HuH-7 (cell line): ENCODE results near the gene TNKS2.
"Not testable (repeated sequence)": the region's sequence is repeated elsewhere in the genome, so short reads cannot be mapped to it uniquely, and the experiment has no call there.

Source experiments
- DNase-seq: peaks from one replicate; pipeline ENCODE4 v3.0.0; 2011; ENCODE audit warnings: low spot score

TNKS2 gene

DNA sequence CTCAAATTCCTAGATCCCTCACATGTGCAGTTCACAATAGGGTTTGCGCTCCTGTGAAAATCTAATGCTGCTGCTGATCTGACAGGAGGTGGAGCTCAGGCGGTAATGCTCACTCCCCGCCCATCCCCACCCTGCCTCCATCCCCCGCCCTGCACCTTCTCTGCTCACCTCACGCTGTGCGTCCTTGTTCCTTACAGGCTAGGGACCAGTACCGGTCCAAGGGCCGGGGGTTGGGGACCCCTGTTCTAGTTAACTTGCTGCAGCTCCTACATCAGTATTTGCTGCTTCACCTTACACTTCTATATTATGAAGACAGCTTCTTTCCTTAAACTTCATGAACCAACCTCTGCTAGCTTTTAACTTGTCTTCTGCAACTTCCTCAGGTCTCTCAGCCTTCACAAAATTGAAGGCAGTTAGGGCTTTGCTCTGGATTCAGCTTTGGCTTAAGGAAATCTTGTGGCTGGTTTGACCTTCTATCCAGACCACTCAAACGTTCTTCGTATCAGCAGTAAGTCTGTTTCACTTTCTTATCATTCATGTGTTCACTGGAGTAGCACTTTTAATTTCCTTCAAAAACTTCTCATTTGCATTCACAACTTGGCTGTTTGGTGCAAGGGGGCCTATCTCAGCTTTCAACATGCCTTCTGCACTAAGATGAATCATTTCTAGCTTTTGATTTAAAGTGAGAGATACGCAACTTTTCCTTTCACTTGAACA, 1.7 kb upstream of the TNKS2 start:
- no peak for DNase-seq

DNA sequence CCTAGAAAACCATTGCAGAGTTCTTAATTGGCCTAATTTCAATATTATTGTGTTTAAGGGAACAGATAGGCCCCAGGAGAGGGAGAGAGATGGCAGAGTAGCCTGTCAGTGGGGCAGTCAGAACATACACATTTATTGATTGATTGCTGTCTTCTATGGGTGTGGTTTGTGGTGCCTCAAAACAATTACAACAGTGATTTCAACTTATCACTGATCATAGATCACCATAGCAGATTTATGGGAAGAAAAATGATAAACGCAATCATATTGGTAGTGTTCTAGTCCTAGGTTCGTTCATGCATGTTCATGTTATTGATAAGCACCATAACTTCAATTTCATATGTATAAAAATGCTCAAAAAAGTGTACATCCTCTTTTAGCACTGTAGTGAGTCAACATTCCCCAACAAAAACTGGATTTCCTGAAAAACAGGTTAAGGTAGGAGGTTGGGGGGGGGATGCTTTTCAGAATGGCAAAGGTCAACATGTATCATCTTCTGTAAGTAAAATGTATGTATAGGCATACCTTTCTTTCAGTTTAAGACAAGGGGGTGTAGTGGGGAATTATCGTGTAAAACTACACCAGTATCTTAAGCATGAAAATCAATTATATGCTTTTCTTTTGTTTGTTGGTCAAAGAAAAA, 1.1 kb upstream of the TNKS2 start:
- DNase-seq: no peak

DNA sequence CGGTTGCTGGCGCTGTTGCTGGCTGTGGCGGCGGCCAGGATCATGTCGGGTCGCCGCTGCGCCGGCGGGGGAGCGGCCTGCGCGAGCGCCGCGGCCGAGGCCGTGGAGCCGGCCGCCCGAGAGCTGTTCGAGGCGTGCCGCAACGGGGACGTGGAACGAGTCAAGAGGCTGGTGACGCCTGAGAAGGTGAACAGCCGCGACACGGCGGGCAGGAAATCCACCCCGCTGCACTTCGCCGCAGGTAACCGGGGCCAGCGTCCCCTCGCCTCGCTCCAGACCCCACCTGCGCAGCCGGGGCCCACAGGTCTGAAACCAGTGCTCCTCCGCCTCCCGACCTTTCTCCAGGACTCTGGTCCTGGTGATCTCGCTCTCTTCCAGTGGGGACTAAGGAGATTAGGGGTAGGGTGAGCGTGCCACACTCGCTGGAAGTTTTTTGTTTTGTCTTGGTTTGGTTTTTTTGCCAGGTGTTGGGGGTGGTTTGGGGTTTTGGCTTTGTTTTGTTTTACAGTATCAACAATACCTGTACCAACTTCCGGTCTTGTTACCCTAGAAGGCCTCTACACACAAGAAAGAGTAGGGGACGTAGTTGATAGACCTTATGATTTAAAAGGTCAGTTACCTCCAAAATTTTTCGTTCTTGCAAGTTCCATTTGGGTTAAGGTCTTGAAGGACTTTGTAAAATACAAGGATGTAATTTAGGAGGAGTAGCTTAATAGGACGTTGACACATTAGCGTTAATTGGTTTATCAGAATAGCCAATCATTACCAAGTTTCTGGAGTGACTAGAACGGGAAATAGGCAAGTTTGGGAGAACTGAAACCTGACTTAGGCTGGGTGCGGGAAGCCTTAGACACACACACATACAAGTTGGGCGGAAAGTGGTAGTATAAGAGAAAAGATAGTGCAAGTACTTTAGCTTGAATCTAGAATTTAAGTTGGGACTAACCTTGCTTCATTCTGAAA, 704 bp downstream of the TNKS2 start:
- peak; percentile 23 for DNase-seq

DNA sequence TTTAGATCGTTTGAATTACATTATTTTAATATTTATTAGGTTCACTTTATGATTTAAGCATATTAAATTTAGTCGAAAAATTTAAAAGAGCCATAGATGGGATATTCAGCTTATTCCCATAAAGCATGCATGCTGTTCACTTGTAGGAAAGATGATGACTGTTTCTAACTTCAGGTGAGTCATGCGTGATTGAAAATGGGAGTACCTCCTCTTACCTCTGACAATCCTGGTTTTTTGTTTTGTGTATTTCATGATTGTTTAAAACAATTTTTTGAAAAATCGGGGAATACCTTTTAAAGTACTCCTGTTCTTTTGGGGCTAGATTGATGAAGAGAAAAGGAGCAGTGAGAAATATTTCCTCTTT, 1.4 kb downstream of the TNKS2 start:
- DNase-seq: no peak

DNA sequence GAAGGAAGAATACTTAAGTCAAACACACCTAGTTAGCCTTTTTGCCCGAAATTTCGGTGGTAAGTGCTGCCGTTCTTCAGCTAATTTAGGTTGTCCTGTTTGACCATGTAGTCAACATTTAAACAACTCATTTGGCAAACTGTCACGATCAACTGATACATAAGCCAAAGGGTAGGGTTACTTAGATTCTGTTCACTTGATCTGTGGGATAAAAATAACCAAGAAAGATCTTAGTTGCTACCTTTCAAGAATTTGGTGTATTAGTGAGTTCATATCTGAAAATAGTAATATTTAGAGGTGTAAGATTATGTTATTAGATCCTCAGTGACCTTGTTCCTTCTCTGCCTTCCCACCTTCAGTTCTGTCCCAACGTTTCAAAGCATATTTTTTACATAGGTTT, 2.0 kb downstream of the TNKS2 start:
- no peak for DNase-seq

DNA sequence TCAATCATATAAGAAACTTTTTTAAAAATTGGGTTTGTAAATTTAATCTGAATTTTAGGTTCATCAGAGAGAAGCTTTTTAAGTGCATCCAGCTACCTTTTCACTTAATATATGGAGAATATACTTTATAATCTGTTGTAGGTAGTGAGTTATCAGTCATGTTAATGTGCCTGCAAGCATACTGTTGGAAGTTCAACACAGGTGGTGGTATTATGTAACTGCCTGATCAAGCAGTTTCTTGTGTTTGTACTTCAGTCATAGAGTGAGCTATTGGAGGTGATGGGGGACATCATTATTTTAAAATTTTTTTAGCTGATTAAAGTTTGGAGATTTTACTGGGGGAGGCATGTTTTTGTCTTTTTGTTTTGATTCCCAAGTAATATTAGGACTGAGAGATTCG, 2.5 kb downstream of the TNKS2 start:
- DNase-seq: no peak

DNA sequence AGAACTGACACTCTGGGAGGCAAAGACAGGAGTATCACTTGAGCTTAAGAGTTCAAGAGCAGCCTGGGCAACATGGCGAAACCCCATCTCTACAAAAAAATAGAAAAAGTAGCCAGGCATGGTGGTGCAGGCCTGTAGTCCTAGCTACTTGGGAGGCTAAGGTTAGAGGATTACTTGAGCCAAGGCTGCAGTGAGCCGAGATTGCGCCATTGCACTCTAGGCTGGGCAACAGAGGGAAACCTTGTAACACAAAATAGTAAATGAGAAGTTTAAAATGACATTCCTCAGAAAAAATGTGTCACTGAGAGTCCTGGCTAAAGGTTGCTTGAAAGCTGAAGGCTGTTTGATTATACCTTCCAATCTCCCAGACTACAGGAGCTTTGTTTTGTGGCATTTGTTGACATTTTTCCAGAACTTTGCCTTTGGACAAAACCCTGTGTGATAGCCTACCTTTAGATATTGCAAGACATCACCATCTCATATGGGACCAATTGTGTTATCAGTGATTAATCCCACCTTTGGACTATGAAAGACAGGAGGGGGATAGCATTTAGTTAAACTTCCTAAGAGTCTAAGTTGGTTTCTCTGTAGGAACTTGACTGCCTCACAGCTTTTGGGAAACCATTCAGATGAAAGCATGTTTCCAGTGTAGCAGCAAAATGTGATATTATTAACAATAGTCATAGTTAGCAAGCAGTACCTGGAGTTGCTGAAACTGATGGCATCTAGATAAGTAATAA, 5.3 kb downstream of the TNKS2 start:
- DNase-seq: no peak

DNA sequence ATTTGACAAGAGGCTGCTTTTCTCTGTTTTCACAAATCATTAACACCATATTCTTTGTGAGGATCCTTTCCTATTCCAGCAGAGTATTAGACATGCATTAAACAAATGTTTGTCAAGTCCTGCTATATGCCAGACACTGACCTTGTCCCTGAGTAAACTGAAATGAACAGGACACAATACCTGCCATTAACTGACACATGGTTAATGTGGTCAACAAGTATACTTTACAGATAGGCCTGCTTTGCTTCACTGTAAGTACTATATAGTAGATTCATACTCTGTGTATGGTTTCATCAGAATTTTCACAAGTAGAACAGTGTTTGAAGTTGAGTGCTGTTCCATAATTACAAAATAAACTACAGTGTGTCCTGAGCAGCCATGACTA, 5.9 kb downstream of the TNKS2 start:
- DNase-seq: no peak

DNA sequence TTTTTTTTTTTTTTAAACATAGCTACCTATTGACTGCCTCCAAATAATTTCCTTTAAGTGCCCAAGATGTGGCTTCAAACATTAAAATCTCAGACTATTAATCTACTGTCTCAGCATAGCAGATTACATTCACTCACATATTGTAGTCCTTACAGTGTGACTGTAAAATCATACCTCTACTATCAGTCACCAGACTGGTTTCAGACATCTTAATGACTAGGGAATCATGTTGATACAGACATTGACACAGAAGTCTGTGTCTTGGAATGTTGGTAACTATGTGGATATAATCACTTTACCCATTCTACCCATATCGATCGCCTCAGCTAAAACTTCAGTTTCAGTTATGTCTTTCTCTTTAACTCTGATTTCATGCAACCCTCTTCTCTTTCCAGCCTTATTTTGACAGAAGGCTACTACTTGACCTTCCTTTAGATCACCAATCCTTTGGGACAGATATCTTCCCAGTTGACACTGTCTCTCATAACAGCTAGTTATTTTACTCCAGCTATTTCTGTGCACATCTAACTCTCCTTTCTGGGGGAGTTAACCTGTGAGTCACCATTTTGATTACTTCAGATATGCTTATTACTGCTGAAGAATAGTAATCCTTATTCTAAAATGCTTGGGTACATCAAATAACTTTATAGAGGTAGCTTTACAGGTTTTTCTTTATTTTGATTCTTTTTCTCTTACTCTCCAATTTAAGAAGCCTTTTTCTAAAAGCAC, 7.0 kb downstream of the TNKS2 start:
- no peak for DNase-seq

DNA sequence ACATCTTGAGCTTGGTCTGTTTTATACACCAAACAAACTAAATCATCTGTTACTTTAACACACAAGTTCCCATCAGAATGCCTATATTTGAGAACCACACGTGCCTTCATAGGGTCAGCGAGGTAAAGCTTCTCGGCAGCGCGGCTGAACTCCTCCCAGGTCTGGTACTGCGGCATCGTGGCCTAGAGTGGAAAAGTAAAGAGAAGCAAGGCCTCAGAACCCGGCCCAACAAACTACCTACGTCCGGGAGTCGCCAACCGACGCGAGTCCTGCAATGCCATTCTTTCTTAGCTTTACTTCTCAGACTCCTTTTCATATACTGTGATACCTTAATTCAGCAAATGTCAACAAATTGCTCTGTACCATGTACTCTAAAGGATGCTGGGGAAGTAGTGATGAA, 9.0 kb downstream of the TNKS2 start:
- not testable (repeated sequence) for DNase-seq

DNA sequence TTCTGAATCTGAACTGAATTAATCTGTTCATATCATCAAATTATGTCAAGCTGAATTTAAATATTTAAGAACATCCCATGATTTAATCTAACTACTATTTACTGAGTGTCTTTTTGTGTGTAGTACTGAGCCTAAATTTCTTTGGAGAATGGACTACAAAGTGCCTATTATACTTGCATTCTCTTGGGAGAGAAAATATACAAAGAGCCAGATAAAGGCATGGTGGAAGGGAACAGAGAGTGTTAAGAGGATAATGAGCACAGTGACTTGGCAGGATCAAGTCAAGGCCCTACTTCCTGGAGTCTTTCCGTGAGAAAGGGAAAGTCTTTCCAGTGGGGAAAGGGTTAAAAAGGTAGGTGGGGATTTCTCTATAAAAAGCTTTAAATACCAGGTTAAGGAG, 15.0 kb downstream of the TNKS2 start:
- DNase-seq: no peak

DNA sequence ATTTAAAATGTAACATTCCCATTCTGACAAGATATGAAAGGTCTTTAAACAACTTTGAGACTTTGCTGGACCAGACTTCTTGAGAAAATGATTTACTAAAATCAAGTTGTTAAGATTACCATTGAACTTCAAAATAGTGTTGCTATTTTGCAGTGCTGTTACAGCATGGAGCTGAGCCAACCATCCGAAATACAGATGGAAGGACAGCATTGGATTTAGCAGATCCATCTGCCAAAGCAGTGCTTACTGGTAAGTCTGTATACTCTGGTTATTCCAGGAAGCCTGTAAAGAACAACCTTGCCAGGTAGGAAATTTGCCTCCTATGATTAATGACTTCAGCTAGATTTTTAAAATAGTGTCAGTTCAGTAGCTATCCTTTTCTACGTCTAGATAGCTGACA, 18.8 kb downstream of the TNKS2 start:
- DNase-seq: no peak

DNA sequence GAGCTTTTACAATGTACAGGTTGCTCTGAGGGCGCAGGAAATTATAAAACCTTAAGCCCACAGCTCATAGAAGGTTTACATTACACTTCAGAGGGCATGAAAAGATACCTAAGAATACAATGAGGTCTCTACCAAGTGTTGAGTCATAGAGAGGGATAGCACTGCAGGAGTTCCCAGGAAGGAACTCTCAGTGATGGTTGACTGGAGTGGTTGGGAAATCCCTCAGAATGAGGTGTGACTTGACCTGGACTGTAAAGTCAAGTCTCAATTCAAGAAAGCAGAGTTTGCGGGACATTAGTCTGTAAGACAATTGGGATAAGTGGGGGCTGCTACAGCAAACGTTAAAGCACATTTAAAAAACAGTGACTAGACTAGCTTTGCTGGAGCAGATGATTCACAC, 21.9 kb downstream of the TNKS2 start:
- DNase-seq: no peak

DNA sequence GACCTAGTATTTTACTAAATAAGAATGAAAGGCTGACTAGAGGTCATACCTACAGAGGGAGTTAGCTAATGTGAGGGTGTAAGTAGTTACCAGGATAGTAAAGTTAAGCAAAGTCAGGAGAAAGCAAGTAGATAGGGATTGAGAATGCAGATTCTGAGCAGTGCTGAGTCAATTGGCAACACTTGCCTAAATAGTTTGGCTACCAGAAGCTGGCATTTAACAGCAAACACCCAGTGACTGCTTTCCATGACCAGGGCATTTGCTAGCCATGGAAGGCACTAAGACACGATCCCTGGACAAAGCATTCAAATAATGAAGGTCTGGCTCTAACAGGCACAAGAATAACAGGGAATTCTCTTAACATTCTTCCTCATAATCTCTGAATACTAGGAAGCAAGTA, 25.9 kb downstream of the TNKS2 start:
- DNase-seq: no peak

DNA sequence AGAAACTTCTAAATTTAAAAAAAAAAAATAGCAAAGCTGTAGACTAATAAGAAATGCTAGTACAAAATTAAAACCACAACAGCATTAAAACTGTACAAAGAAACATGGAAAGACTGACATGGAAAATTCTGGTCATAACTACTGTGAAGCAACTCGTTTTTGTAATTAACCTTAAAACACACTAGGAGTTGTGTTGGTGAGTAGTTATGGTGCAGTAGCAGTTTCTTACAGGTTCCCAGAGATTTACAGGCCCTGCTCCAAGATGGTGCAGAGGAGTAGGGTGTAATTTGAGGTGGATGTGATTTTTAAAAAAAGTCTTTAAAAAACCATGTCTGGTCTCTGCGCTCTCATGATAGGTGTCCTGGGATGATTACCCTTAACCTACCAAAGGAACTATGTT, 31.0 kb downstream of the TNKS2 start:
- no peak for DNase-seq

DNA sequence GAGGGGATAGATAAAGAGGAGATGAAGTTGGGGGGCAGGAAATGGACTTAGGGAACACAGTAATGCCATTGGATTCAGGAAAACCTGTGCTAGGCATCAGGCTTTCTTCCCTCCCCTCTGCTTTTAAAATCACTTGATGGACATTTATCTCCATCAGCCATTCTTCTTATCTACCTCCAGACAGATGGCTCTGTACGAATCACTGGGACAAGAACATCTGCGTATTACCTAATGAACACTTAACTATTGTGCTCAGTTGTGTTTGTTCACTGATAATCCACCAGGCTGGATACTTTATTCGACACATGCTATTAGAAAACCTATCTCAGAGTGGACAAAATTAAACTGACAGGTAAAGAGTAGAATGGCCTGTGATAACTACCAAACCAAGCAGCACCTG, 40.0 kb downstream of the TNKS2 start:
- DNase-seq: no peak

DNA sequence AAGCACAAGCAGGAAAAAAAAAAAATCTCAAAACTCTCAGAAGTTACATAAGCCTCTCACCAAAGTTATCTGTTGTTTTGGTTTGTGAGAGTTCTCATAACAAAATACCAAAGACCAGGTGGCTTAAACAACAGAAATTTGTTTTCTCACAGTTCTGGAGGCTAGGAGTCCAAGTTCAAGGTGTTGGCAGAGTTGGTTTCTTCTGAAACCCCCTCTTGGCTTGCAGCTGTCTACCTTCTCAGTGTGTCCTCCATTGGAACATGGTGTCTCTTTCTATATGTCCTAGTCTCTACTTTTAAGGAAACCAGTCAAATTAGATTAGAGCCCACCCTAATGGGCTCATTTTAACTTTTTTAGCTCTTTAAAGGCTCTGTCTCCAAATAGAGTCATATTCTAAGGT, 44.9 kb downstream of the TNKS2 start:
- DNase-seq: no peak

DNA sequence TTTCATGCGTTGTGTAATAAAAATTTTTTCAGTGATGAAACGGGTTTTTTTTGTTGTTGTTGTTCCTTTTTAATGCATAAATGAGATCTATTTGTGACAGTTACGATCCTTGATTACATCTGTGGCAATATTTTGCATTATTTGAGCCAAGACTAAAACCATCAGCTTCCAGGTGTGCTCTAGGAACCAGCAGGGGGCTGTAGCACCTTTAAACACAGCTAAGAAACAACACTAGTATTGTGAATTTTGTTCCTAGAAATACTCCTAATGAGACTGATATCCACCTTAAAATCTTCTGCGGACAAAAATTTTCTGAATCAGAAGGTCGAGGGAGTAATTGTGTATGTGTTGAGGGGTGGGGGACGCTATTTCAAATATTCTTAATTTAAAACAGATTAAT, 58.4 kb downstream of the TNKS2 start:
- no peak for DNase-seq

DNA sequence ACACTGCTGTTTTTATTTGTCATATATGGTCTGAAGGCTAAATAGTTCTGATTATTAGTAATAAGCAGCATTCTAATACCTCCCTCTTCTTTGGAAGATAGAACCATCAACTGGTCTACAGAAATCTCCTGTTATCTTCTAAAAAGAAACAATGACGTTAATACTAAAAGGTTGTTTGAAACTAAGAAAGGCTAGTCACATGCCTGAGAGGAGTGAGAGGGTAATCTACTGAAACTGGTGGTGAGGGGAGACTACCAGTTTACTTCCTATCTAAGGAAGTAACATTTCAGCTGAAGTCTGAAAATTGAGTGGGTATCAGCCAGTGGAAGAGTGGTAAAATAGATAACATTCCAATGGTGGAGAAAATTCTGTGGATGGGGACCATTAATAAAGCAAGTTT, 62.7 kb downstream of the TNKS2 start:
- DNase-seq: no peak

DNA sequence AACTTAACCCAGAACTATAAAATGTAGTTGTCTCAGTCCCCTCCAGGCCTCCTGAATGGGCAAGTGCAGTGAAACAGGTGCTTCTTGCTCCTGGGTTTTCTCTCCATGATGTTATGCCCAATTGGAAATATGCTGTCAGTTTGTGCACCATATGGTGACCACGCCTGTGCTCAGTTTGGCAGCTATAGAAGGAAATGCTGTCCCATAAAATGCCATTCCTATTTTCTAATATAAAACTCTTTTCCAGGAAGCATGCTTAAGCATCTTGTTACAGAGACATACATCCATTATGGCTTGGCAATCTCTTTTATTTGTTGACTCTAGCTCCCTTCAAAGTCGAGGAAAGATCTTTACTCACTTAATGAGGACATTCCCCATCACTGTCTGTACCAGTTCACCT, 65.9 kb downstream of the TNKS2 start:
- DNase-seq: no peak

DNA sequence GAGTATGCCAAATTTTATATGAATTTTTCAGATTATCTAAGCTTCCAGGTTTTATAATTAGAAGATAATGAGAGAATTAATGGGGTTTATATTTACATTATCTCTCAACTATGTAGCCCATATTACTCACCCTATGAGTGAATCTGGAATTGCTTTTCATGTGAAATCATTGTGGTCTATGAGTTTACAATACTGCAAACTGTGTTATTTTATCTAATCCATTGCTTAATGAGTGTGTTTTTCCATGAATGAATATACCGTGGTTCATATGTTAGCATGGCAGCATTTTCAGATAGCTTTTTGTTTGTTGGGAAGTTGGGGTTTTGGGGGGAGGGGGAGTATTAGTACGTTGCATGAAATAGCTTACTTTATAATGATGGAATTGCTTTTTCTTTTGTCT, 66.5 kb downstream of the TNKS2 start:
- no peak for DNase-seq
